DOHH2 (cell line): ENCODE measurements around the gene HLA-DRA.

ENCODE experiments used
- H3F3A ChIP-seq: fragments of 200-600 bp; sonication (generic), shearing (Covaris generic); 2 replicates; pipeline ENCODE4 v1.6.0; 2016; ENCODE audit warnings: antibody characterized with exemption, mild to moderate bottlenecking; ENCODE audit not compliant: control insufficient read depth, insufficient read depth
- H3K27ac ChIP-seq: fragments of 200-600 bp; sonication (generic); 2 replicates; pipeline ENCODE4 v1.5.1; 2014; ENCODE audit warnings: low read depth, mild to moderate bottlenecking, low read length, moderate library complexity
- H3K27me3 ChIP-seq: fragments of 200-600 bp; sonication (generic); 2 replicates; pipeline ENCODE4 v1.6.1; 2014; ENCODE audit warnings: mild to moderate bottlenecking, low read length, mixed read lengths; ENCODE audit not compliant: control insufficient read depth
- H3K36me3 ChIP-seq: fragments of 200-600 bp; sonication (generic); 2 replicates; pipeline ENCODE4 v1.6.1; 2014; ENCODE audit warnings: mild to moderate bottlenecking, low read length, moderate library complexity, mixed read lengths; ENCODE audit not compliant: control insufficient read depth
- H3K4me1 ChIP-seq: fragments of 200-600 bp; sonication (generic); 2 replicates; pipeline ENCODE4 v1.6.1; 2014; ENCODE audit warnings: mild to moderate bottlenecking, low read length, mixed read lengths; ENCODE audit not compliant: control insufficient read depth
- H3K4me2 ChIP-seq: fragments of 200-600 bp; sonication (generic); 2 replicates; pipeline ENCODE4 v1.6.0; 2014; ENCODE audit warnings: mild to moderate bottlenecking, low read length, moderate library complexity
- H3K4me3 ChIP-seq: fragments of 200-600 bp; sonication (generic); 2 replicates; pipeline ENCODE4 v1.5.1; 2014; ENCODE audit warnings: mild to moderate bottlenecking, low read length, mixed read lengths
- H3K79me2 ChIP-seq: fragments of 200-600 bp; sonication (generic); 2 replicates; pipeline ENCODE4 v1.6.1; 2014; ENCODE audit warnings: mild to moderate bottlenecking, low read length, mixed read lengths; ENCODE audit not compliant: control insufficient read depth
- H3K9me2 ChIP-seq: fragments of 200-600 bp; sonication (generic); replicated peaks from 2 replicates; pipeline ENCODE4 v1.6.1; 2014; ENCODE audit warnings: mild to moderate bottlenecking, low read length, mixed read lengths; ENCODE audit not compliant: control insufficient read depth
- H3K9me3 ChIP-seq: fragments of 200-600 bp; sonication (generic); 2 replicates; pipeline ENCODE4 v1.6.1; 2014; ENCODE audit warnings: antibody characterized with exemption, low read length, mixed read lengths; ENCODE audit not compliant: control insufficient read depth, insufficient read depth
- H4K20me1 ChIP-seq: fragments of 200-600 bp; sonication (generic); 2 replicates; pipeline ENCODE4 v1.6.0; 2014; ENCODE audit warnings: low read depth, mild to moderate bottlenecking, antibody characterized with exemption, low read length, moderate library complexity; ENCODE audit not compliant: control insufficient read depth, insufficient read depth
- CTCF ChIP-seq: fragments of 200-600 bp; sonication (generic); IDR thresholded peaks from one replicate; pipeline ENCODE4 v1.5.1; 2014; ENCODE audit warnings: antibody characterized with exemption, mild to moderate bottlenecking, low read depth, low read length; ENCODE audit not compliant: poor library complexity, severe bottlenecking
- EZH2phosphoT487 ChIP-seq: fragments of 200-600 bp; sonication (generic); IDR thresholded peaks from 2 replicates; pipeline ENCODE4 v1.6.1; 2017; ENCODE audit warnings: borderline replicate concordance, mild to moderate bottlenecking, antibody characterized with exemption, low read length, moderate library complexity, mixed read lengths

HLA-DRA gene

DNA sequence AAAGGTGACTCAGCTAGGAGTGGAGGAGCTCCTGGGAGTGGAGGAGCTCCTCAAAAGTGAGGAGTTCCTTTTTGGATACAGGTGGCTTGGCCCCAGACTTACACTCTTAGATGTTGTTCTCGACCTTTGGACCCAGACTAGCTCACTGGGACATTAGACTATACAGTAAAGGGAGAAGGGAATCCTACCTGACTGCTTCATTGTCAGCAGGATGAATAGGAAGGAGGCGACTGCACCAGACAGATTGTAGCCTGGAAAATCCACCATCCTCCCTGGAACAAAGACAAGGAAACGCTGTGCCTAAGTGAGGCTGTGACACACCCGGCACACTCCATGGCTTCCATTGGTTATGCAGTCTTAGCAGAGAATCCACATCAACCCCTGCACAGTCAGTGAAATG, 32.8 kb upstream of the HLA-DRA start, which contains the start of gene BTNL2:
BTNL2 (minus strand) TSS at position 325 of the 400 bp plus-strand sequence; CDS start at position 267, 58 bp downstream.
- Histone ChIP-seq H3K4me3 (no peak within 1 kb of the TSS), H3K4me1 (no peaks in the 10 kb centered on the region), H3K36me3 (no peaks in the 10 kb centered on the region), H3K27ac (no peak within 1 kb of the TSS), H3K9me2 (no peaks in the 10 kb centered on the region), H3F3A (peaks cover 3% of the 10 kb centered on the region; the same call in 1 of the 2 replicates), H3K79me2 (no peaks in the 10 kb centered on the region), H3K27me3 (peaks cover 13% of the 10 kb centered on the region; the same call in 1 of the 2 replicates), H4K20me1 (no peaks in the 10 kb centered on the region), H3K4me2 (no peak within 1 kb of the TSS), H3K9me3 (no peaks in the 10 kb centered on the region)
- TF ChIP-seq EZH2phosphoT487 (no peak), CTCF (no peak)

DNA sequence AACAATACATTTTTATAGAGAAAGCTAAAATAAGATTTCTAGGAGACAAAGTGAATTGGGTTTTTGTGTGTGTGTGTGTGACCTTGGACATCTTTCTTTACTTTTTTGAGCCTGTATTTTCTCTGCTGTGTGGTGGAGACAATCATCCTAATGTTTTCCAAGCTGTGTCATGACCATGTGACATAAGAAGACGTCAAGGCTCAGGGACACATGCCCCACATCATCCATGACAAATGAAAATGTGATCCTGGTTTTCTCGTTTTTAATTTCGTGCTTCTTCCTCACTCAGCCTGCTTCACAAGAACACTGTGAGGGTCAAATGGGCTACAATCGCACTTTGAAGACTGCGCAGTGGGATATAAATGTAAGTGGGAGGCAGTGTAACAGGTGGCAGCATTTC, 28.8 kb upstream of the HLA-DRA start:
- peaks cover 14% of the 10 kb centered on the region for H3K4me1 ChIP-seq
- no peak overlapping the region for H3K4me2 ChIP-seq
- TF ChIP-seq EZH2phosphoT487 = no peak
- TF ChIP-seq CTCF = no peak
- H3K27ac ChIP-seq = no peak overlapping the region
- no peaks in the 10 kb centered on the region for H3F3A ChIP-seq
- no peaks in the 10 kb centered on the region for H3K9me3 ChIP-seq
- H3K9me2 ChIP-seq = no peaks in the 10 kb centered on the region
- peaks cover 23% of the 10 kb centered on the region for H3K27me3 ChIP-seq
- H3K79me2 ChIP-seq = no peaks in the 10 kb centered on the region
- no peaks in the 10 kb centered on the region for H4K20me1 ChIP-seq
- no peaks in the 10 kb centered on the region for H3K36me3 ChIP-seq
- H3K4me3 ChIP-seq = no peak overlapping the region

DNA sequence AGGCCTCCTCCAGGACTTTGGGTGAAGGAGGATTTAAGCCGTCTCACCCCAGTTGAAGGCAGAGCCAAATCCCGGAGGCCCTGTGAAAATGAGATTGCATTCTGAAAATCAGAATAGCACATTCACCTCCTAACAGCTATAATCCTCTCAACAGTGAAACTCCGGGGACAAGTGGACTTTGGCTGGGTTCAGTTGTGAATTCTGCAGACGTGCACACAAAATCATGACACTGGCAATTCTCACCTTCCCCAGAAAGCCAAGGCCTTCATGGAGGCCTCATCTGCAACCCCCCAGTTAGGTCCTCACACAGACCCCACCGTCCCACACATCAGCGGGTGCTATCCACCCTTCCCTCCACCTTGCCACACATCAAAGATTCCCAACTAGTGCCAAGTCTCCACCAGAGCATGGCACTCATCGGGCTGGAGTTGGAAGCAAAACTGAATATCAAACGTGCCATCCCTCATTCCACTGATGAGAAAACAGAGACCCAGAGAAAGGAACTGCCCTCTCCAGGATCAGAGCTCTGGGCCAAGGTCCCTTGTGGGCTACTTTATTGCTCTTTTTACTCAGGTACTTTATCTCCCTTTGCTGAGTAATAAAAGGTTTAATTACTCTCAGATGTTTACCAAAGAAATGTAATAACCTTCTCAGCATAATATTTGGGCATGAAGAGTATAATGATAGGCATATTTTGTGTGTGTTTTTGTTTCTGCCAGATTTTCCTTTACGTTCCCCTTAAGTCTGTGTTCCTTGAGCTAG, 27.9 kb upstream of the HLA-DRA start:
- Histone ChIP-seq H3K9me2 (no peaks in the 10 kb centered on the region), H3K27me3 (peaks cover 24% of the 10 kb centered on the region), H3K9me3 (no peaks in the 10 kb centered on the region), H3K4me1 (peaks cover 14% of the 10 kb centered on the region), H3K4me2 (no peak overlapping the region), H3K79me2 (no peaks in the 10 kb centered on the region), H4K20me1 (no peaks in the 10 kb centered on the region), H3K36me3 (no peaks in the 10 kb centered on the region), H3F3A (no peaks in the 10 kb centered on the region), H3K27ac (no peak overlapping the region), H3K4me3 (no peak overlapping the region)
- TF ChIP-seq EZH2phosphoT487 = no peak
- no peak for TF ChIP-seq CTCF
